ENCODE results near the gene CDH20. TPM values are rescaled to one million over a fixed set of nuclear protein-coding genes. Genes with fewer than 3 reads are reported as not detected.

The CDH20 gene
- total and polyA plus RNA-seq, 2 of the 4 experiments (the other 2 are of a cell fraction), result not detected

DNA sequence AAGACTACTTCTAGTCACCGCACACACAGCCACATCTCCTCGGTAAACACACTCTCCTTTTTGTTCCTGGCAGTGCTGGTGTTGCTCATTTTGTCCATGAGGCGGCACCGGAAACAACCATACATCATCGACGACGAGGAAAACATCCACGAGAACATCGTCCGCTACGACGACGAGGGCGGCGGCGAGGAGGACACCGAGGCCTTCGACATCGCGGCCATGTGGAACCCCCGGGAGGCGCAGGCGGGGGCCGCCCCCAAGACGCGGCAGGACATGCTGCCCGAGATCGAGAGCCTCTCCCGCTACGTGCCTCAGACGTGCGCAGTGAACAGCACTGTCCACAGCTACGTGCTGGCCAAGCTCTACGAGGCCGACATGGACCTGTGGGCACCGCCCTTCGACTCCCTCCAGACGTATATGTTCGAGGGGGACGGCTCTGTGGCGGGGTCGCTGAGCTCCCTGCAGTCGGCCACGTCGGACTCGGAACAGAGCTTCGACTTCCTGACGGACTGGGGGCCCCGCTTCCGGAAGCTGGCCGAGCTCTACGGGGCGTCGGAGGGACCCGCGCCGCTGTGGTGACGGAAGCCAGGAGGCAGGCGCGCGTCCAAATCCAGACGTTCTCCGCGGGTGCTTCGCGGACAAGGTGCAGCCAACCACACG, 221.0 kb downstream of the CDH20 start:
- Histone ChIP-seq H3K9me1 (ENCODE audit: insufficient read depth, low read length) (no peaks in the 10 kb centered on the region), H3K9me3 (ENCODE audit: control insufficient read depth, insufficient read depth, low read length) (no peaks in the 10 kb centered on the region; the same call in 1 of the 2 replicates), H2BK120ac (ENCODE audit: low read depth, low read length) (no peak overlapping the region), H3K56ac (ENCODE audit: extremely low read depth, insufficient read depth, low read length) (no peak overlapping the region), H3K18ac (ENCODE audit: low read depth, low read length) (no peak overlapping the region), H3K79me1 (ENCODE audit: low read depth in 1 of 2, low read length in 2 of 2) (no peaks in the 10 kb centered on the region), H3K36me3 (ENCODE audit: control insufficient read depth, insufficient read depth, low read length) (no peaks in the 10 kb centered on the region), H3K4me3 (ENCODE audit: insufficient read depth, low read depth, low read length) (no peak overlapping the region), H2BK5ac (ENCODE audit: low read depth, low read length, poor library complexity, severe bottlenecking) (no peak overlapping the region), H3K4me1 (ENCODE audit: control insufficient read depth, insufficient read depth, low read length) (no peaks in the 10 kb centered on the region), H2AFZ (replicated peaks; ENCODE audit: low read length, poor library complexity) (peak overlapping the region; percentile 38), H3K14ac (replicated peaks; ENCODE audit: low read depth, low read length) (no peak overlapping the region), H2BK20ac (ENCODE audit: low read depth, low read length) (no peak overlapping the region), H3K4me2 (ENCODE audit: low read depth, low read length) (no peak overlapping the region), H4K8ac (ENCODE audit: low read depth in 2 of 2, low read length in 2 of 2) (no peak overlapping the region), H3K9ac (ENCODE audit: low read depth, low read length) (no peak overlapping the region), H4K91ac (ENCODE audit: insufficient read depth, low read depth, low read length) (no peak overlapping the region), H2BK15ac (ENCODE audit: low read depth, low read length) (no peak overlapping the region), H4K5ac (ENCODE audit: low read depth, low read length) (no peak overlapping the region), H3K27ac (ENCODE audit: insufficient read depth, low read length) (no peak overlapping the region), H2AK9ac (replicated peaks; ENCODE audit: low read depth, low read length, poor library complexity) (no peak overlapping the region), H3K23ac (ENCODE audit: low read depth, low read length) (no peak overlapping the region), H2AK5ac (ENCODE audit: low read depth, low read length) (no peak overlapping the region), H3K4ac (ENCODE audit: low read depth, low read length) (no peak overlapping the region), H3K27me3 (ENCODE audit: control insufficient read depth, insufficient read depth, low read length) (no peaks in the 10 kb centered on the region), H4K20me1 (ENCODE audit: insufficient read depth, low read length) (no peaks in the 10 kb centered on the region)
- DNase-seq (no peak), ATAC-seq (ENCODE audit: low read depth) (no peak)
- TF ChIP-seq RFX5 (IDR thresholded peaks at IDR 0.05; ENCODE audit: low read depth, low read length), result no peak
- TF ChIP-seq MAZ (IDR thresholded peaks at IDR 0.05; ENCODE audit: borderline replicate concordance, low read depth, low read length), result no peak
- no peak for TF ChIP-seq CEBPB (IDR thresholded peaks at IDR 0.05; ENCODE audit: low read depth, low read length)
- no peak for TF ChIP-seq RCOR1 (IDR thresholded peaks at IDR 0.05; ENCODE audit: insufficient replicate concordance, low read length)
- TF ChIP-seq BHLHE40 (IDR thresholded peaks at IDR 0.05; ENCODE audit: low read depth, low read length), result no peak
- in situ Hi-C loops (cut with MboI; ENCODE audit: low sequenced_read_pairs) (loop anchor here (5.0 kb wide), 1 partner anchor 573 kb away; no protein-coding TSS in a partner anchor), intact Hi-C loops (cut with micrococcal nuclease) (no loop called here), dilution Hi-C loops (cut with HindIII; ENCODE audit: low sequenced_read_pairs, unreplicated experiment) (no loop called here)
- no TSS peak for BruUV-seq (replicated peaks)
- CTCF ChIA-PET, result no interaction called here
- WGBS, 2 experiments (ENCODE audit: extremely low coverage in 2 of 2, insufficient read length in 1 of 2), result 87% methylated on average over 43 of the region's 67 CpGs; no CpG with 5 or more reads in 1 of the 2 experiments
- POLR2A ChIA-PET (ENCODE audit: unreplicated experiment), result no interaction called here
